HG02759 (cell line): ENCODE results near the gene RNF39.
"Not testable (repeated sequence)": the region's sequence is repeated elsewhere in the genome, so short reads cannot be mapped to it uniquely, and the experiment has no call there.

Experiments
- ATAC-seq: cut with Tn5 transposase; IDR thresholded peaks from one replicate; pipeline ENCODE4 v1.9.1; 2021; ENCODE audit warnings: mild to moderate bottlenecking, moderate library complexity; ENCODE audit not compliant: unreplicated experiment

Gene RNF39

GRCh38 chr6:30062471-30063178 lies 12.9 kb downstream of the RNF39 start:
- ATAC-seq, result no peak

DNA sequence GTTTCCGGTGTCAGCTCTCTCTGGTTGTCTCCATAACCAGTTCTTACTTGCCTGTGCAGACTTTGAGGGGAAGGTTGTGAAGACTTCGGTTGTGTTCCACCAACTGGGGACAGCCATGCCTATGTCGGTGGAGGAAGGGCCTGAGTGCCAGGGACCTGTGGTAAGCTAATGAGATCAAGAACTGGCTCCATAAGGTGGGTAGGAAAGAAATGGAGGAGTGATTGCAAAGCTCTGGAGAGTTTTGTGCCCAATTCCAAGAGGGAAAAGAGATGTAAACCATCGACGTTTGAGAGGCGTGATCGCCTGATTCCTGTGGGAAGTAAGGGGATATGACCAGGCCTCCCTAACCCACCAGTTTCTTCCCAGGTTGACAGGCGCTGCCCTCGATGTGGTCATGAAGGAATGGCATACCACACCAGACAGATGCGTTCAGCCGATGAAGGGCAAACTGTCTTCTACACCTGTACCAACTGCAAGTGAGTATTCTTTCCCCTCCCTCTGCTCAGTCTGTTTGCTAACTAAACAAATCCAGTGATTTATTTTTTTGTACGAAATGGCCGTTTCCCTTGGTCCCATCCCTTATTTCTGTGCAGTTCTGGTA lies 13.6 kb downstream of the RNF39 start:
- ATAC-seq, result no peak

DNA sequence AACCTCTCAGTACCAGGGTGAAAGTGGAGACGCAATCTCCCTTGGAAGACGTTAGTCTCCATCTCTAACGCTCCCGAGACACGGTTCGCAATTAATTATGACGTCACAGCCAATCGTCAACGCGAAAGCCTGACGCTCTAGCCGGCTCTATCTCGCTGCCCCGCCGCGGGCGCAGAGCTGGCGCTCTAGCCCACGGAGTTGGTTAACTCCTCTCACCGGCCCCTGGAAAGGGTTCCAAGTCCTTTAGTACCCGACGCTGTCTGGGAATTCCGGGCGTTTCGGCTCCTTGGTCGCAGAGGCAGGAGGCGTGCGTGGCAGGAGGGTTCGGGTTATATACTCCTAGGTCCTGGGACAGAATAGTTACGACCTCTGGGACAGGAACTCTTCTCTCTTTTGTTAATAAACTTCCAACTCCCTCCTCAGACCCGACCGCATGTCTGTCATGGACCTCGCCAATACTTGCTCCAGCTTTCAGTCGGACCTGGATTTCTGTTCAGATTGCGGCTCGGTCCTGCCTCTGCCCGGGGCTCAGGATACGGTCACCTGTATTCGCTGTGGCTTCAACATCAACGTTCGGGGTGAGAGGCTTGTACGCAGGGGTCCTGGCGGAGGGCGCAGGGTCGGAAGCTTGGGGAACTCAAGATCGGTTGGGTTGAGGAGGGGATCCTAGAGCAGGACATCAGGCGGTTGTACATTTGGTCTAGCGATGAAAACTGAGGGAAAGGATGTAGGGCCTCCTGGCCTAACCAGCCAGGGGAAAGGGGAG lies 14.3 kb downstream of the RNF39 start, which contains the start of gene POLR1H:
Gene POLR1H, plus strand, starts transcription at position 174 of the 766 bp plus-strand sequence. Its CDS starts 260 bp downstream, at position 434.
- peak; percentile 91 for ATAC-seq

DNA sequence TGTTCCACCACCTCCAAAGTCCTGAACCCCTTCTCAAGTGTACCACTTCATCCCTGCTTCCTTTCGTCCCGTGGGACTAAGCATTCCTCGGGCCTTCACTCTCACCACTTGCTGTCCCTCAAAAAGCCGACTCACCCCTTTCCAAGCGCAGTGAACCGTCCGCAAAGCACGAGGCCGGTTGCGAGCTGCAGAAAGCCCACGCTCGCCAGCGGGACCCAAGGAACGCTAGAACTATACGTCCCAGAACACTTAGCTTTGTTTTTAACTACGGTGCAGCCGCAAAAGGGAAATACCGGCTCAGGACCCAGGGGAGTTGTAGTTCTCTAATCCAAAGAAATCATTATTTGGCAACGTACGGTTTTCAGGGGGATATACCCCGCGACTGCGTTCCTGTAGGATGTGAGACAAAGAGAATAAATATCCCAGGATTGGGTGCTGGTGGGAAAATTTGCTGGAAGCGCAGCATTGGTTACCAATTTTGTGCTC lies 14.9 kb downstream of the RNF39 start:
- peak; percentile 28 for ATAC-seq

DNA sequence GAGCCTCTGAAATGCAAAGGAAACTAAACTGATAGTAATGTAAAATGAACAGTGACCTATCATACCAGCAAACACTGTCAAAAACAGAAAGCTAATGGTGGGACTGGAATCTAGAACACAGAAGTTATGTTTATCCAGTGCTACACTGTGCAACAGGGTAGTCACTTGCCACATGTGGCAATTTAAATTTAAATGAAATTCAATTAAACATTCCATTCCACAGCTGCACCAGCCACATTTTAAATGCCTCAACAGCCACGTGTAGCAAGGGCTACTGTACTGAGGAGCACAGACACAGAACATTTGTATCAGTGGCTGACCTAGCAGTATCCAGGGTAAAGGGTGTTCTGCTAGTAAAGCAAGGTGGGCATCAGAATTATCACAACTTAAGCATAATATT lies 20.1 kb downstream of the RNF39 start:
- ATAC-seq, result no peak

- ATAC-seq, result no peak
Measured at GRCh38 chr6:30053682-30054081, 21.9 kb downstream of the RNF39 start.

GRCh38 chr6:30047220-30047619 lies 28.3 kb downstream of the RNF39 start:
- no peak for ATAC-seq

DNA sequence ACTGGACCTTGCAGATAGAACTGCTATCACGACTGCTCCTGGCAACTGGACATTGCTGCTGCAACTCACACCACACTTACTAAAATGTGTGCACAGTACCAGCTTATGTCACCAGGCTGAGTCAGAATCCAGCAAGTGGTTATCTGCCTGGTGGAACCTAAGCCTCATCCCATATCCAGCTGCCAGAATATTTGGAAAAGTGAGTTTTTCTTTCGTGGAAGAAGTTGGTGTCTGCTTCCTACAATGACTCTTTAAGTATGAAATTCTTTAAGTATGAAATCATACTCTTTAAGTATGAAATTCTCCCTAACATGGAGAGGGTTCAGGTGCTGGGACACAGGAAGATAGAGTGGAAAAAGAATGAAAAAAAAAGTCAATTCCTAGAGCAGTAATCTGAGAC lies 30.9 kb downstream of the RNF39 start:
- no peak for ATAC-seq

DNA sequence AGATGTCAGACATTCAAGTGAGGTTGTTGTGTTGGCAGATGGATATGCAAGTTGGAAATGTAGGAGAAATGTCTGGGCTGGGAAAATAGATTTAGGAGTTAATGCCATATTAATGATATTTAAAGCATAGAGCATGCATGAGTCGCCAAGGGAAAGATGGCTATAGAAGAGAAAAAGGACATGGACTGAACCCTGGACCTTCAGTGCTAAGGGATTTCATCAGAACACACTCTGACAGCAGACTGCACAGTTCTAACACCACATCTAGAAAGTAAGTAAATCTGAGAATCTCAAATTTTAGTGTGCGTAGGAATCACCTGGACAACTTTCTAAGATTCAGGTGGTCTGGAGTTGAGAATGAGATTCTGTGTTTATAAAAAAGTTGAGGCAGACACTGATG lies 31.8 kb downstream of the RNF39 start:
- ATAC-seq, result no peak

DNA sequence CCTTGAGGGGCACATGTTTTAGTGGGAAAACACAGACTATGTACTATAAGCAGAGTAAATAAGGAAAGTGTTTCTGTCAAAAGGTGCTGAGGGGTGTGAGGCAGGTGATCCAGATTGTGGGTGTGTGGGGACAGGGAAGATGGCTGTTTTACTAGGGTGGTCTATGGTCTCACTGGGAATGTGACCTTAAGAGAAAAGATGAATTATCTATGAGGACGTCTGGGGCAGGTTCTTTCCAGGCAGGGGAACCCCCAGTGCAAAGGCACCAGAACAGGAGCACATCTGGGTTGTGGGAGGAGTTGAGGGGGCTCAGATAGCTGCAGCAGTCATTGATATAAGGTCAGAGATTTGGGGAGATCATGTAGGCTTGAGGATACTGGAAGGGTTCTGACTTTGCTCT lies 32.7 kb downstream of the RNF39 start:
- no peak for ATAC-seq

GRCh38 chr6:30042476-30042875 lies 33.1 kb downstream of the RNF39 start:
- no peak for ATAC-seq

- ATAC-seq, result no peak
Measured at GRCh38 chr6:30041821-30042220, 33.7 kb downstream of the RNF39 start.

DNA sequence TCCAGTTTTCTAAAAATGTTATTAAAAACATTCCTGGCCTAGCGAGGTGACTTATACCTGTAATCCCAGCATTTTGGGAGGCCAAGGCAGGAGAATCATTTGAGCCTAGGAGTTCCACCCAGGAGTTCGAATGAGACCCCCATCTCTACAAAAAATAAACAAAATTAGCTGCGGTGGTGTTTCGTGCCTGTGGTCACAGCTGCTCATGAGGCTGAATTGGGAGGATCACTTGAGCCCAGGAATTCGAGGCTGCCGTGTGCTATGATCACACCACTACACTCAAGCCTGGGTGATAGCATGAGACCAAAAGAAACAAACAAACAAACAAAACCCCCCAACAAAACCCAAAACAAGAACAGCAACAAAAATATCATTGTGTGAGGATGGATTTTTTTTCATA lies 34.3 kb downstream of the RNF39 start:
- ATAC-seq, result no peak

DNA sequence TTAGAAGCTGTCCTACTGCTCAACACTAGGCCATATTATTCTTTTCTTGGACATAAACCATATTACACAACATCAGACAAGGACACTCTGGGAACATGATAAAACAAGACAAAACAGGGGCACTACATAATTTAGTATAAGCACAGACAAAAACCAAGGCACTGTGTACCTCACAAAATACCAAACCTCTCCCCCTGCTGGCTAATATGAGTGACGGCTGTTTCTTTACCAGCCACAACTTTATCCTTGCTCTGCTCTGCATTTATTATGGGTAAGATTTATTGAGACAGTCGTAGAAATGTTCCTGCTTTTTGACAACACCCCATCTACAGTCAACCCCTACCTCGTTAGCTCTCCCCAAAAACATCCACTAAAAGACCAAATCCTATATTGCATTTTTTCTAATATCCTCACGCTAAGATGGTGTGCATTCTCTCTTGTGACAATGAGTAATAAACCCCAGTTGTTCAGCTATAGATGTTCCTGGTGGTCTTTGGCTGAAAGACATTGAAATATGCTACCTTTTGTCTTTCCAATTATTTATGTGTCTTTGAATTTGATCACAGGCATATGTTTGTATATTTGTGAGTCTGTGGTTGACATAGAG lies 38.3 kb downstream of the RNF39 start:
- no peak for ATAC-seq

DNA sequence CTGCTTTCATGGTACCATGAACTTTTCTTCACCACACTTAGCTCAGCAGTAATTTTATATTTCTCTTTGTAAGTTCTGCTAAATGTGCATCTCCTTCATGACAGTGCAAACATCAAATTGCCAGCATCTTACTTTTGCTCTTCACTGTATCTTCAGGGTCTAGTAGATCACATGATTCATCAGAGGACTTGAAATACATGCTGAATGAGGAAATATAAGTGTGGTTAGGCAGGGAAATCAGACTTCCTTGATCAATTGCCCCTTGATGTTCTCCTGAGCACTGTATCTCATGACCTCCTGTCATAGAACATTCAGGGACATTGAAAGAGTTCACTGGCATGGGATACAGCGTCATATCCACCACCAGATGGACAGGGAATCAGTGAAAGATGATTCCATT lies 39.8 kb downstream of the RNF39 start:
- no peak for ATAC-seq

- ATAC-seq, result not testable (repeated sequence)
Measured at GRCh38 chr6:30033440-30033839, 42.1 kb downstream of the RNF39 start.

DNA sequence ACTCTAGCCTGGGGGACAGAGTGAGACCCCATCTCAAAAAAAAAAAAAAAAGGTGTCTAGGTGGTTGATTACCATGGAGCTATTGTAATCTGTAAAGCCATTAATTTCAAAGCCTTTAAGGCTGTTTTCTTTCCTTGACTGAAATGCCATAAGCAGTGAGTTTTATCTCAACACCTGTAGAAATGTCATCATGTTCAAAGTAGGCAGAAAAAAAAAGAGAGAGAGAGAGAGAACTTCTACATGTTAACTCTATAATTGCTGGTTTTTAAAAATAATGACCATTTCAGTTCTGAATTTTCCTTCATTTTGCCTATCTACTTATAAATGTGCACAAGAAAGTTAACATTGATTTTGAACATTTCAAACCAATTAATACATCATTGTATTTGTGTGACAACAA lies 44.2 kb downstream of the RNF39 start:
- ATAC-seq, result no peak

DNA sequence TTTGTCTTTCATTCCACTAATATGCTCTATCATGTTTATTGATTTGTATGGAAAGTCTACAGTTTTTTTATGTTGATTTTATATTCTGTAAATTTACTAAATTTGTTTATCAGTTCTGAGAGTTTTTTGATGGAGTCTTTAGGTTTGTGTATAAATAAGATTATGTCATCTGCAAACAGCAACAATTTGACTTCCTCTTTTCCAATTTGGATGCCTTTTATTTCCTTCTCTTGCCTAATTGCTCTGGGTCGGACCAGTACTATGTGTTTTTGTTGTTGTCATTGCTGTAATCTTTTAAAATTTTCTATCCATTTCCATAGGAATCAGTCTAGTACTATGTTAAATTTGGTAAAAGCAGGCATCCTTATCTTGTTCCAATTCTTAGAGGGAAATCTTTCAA lies 46.0 kb downstream of the RNF39 start:
- no peak for ATAC-seq

DNA sequence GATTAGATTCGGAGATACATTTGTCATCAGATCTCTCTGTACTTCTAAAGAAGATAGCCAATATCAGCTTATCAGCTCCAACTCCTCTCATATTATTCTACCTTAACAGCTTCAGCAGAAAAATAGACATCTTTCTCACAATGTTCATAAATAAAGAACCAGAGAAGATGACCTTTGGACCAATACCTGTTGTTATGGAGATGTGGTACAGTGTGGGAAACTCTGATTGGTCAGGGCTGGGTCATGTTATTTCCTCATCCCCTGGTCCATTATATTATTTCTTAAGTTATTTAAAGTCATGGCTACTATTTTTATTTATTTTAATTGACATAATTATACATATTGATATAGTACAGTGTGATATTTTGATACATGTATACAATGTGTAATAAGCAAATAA lies 50.4 kb downstream of the RNF39 start:
- no peak for ATAC-seq

- not testable (repeated sequence) for ATAC-seq
Measured at GRCh38 chr6:30022712-30023111, 52.9 kb downstream of the RNF39 start.

- no peak for ATAC-seq
Measured at GRCh38 chr6:30022189-30022588, 53.4 kb downstream of the RNF39 start.
